HCT116 (cell line): ENCODE measurements around the gene PANK4. TPM values are rescaled to one million over a fixed set of nuclear protein-coding genes. Genes with fewer than 3 reads are reported as not detected.

ENCODE experiments used
- ATAC-seq: fragments of 200-7000 bp; cut with Tn5 transposase; 2 replicates; pipeline ENCODE4 v1.9.1; 2020; ENCODE audit warnings: mild to moderate bottlenecking, moderate library complexity
- BruUV-seq: library from RNA; stranded (reverse); fragments of 400-500 nt; replicated peaks from 2 replicates; lab custom pipeline; 2021; lab: Mats Ljungman, UMichigan
- CTCF ChIA-PET: fragments of 300-600 bp; sonication (Branson Sonifier 250); formaldehyde crosslinking; loops from one replicate; lab custom pipeline; 2021; ENCODE audit warnings: antibody characterized with exemption; lab: Charles Lee
- POLR2A ChIA-PET: fragments of 300-600, 350-600 bp; sonication (Branson Sonifier 250); formaldehyde crosslinking; loops from one replicate; lab custom pipeline; 2021; ENCODE audit warnings: antibody characterized with exemption; lab: Charles Lee
- RAD21 ChIA-PET, 2 experiments: fragments of 300-600 bp; sonication (Branson Sonifier 250); formaldehyde crosslinking; loops; one replicate each; lab custom pipeline; 2023; ENCODE audit warnings: low total read pairs in 2 of 2; ENCODE audit not compliant: uncharacterized antibody in 2 of 2, unreplicated experiment in 2 of 2, low non-redundant PET in 1 of 2; lab: Charles Lee
- DNase-seq: peaks from one replicate; pipeline ENCODE4 v3.0.0-alpha.2; 2010; ENCODE audit warnings: low read depth, low spot score
- H2AFZ ChIP-seq: fragments of 200-600 bp; shearing (Covaris generic), sonication (generic); 2 replicates; pipeline ENCODE4 v1.6.1; 2017; ENCODE audit warnings: low read depth, mixed run types, mixed read lengths, antibody characterized with exemption, low read length; ENCODE audit not compliant: poor library complexity, severe bottlenecking
- H3K27ac ChIP-seq: 2 replicates; pipeline ENCODE4 v1.5.1; 2012; ENCODE audit warnings: low read depth, low read length
- H3K27me3 ChIP-seq: fragments of 200-600 bp; sonication (generic); 2 replicates; pipeline ENCODE4 v1.6.1; 2016; ENCODE audit warnings: mixed run types, low read length, mixed read lengths; ENCODE audit not compliant: insufficient read depth
- H3K36me3 ChIP-seq, 2 experiments: fragments of 200-500 bp in 1 of 2; fragments of 200-600 bp in 1 of 2; sonication (Bioruptor generic) in 1 of 2; sonication (generic) in 1 of 2; 2 replicates each; pipeline versions ENCODE4 v1.5.1 to v1.6.1; 2014 to 2016; ENCODE audit warnings: low read length in 2 of 2, inconsistent platforms in 1 of 2, mixed read lengths in 1 of 2, mixed run types in 1 of 2; ENCODE audit not compliant: insufficient read depth in 2 of 2, control insufficient read depth in 1 of 2
- H3K4me1 ChIP-seq, 2 experiments: fragments of 200-600 bp in 1 of 2; sonication (generic) in 1 of 2; 2 replicates each; pipeline versions ENCODE4 v1.5.1 to v1.6.1; 2012 to 2017; ENCODE audit warnings: low read length in 2 of 2, inconsistent platforms in 1 of 2, mild to moderate bottlenecking in 1 of 2, mixed read lengths in 1 of 2, mixed run types in 1 of 2, moderate library complexity in 1 of 2; ENCODE audit not compliant: insufficient read depth in 2 of 2, control insufficient read depth in 1 of 2
- H3K4me2 ChIP-seq: fragments of 200-600 bp; sonication (generic); 2 replicates; pipeline ENCODE4 v1.6.1; 2017; ENCODE audit warnings: mixed run types, low read length, mixed read lengths
- H3K4me3 ChIP-seq, 2 experiments: fragments of 200-600 bp in 1 of 2; sonication (generic) in 1 of 2; replicated peaks in 1 of 2; 2 replicates each; pipeline ENCODE4 v1.5.1; 2011 to 2016; ENCODE audit warnings: low read length in 2 of 2, control low read depth in 1 of 2, low read depth in 1 of 2, mild to moderate bottlenecking in 1 of 2, mixed read lengths in 1 of 2, mixed run types in 1 of 2
- H3K79me2 ChIP-seq: fragments of 200-600 bp; sonication (generic); 2 replicates; pipeline ENCODE4 v1.6.1; 2017; ENCODE audit warnings: mild to moderate bottlenecking, mixed run types, low read length, moderate library complexity, mixed read lengths; ENCODE audit not compliant: insufficient read depth
- H3K9ac ChIP-seq: fragments of 200-600 bp; sonication (generic); 2 replicates; pipeline ENCODE4 v1.6.1; 2016; ENCODE audit warnings: low read length, mixed read lengths
- H3K9me2 ChIP-seq: fragments of 200-600 bp; sonication (generic), shearing (Covaris generic); 2 replicates; pipeline ENCODE4 v1.6.1; 2017; ENCODE audit warnings: mixed run types, mild to moderate bottlenecking, moderate library complexity; ENCODE audit not compliant: insufficient read depth
- H3K9me3 ChIP-seq, 2 experiments: fragments of 200-500 bp in 1 of 2; fragments of 200-600 bp in 1 of 2; sonication (Bioruptor generic) in 1 of 2; sonication (generic) in 1 of 2; 2 replicates each; pipeline ENCODE4 v1.6.1; 2014 to 2017; ENCODE audit warnings: low read length in 2 of 2, mixed read lengths in 2 of 2, inconsistent platforms in 1 of 2, low read depth in 1 of 2, mild to moderate bottlenecking in 1 of 2, mixed run types in 1 of 2, moderate library complexity in 1 of 2; ENCODE audit not compliant: control insufficient read depth in 1 of 2, insufficient read depth in 1 of 2
- H4K20me1 ChIP-seq: fragments of 200-600 bp; sonication (generic), shearing (Covaris generic); 2 replicates; pipeline ENCODE4 v1.6.1; 2017; ENCODE audit warnings: mixed run types, mild to moderate bottlenecking, moderate library complexity; ENCODE audit not compliant: insufficient read depth
- ATF3 ChIP-seq: IDR thresholded peaks from 2 replicates; pipeline ENCODE4 v1.6.1; 2012
- ELF1 ChIP-seq: IDR thresholded peaks from 2 replicates; pipeline ENCODE4 v1.6.1; 2012; ENCODE audit warnings: low read depth, borderline replicate concordance
- FOSL1 ChIP-seq: IDR thresholded peaks from 2 replicates; pipeline ENCODE4 v1.6.1; 2012; ENCODE audit warnings: low read depth
- RAD21 ChIP-seq: IDR thresholded peaks from 2 replicates; pipeline ENCODE4 v1.6.1; 2012; ENCODE audit warnings: low read depth, mild to moderate bottlenecking
- SIN3A ChIP-seq: IDR thresholded peaks from 2 replicates; pipeline ENCODE4 v1.6.1; 2012; ENCODE audit warnings: low read depth
- TCF7L2 ChIP-seq: IDR thresholded peaks from 2 replicates; pipeline ENCODE4 v1.7.0; 2011; ENCODE audit warnings: borderline replicate concordance, inconsistent platforms; ENCODE audit not compliant: insufficient read depth, insufficient read length; ENCODE audit errors: extremely low read depth
- ZBTB33 ChIP-seq: IDR thresholded peaks from 2 replicates; pipeline ENCODE4 v1.6.1; 2011; ENCODE audit warnings: mild to moderate bottlenecking, low read length, moderate library complexity; ENCODE audit not compliant: insufficient replicate concordance; ENCODE audit errors: extremely low read depth
- intact Hi-C: fragments of 100-400 bp; cut with micrococcal nuclease; formaldehyde crosslinking; loops from 2 replicates; pipeline ENCODE4 v1.10.0; 2022
- total RNA-seq: library from RNA; stranded (reverse); gene quantifications from one replicate; pipeline ENCODE4 v1.2.1, GENCODE V29; 2021; ENCODE audit not compliant: unreplicated experiment

Gene PANK4
- total RNA-seq, 1 experiment from 2014 or later = 38.5 TPM

- ChIA-PET CTCF (no interaction called here), POLR2A (no interaction called here), RAD21 (no interaction called here)
- no peak overlapping the region for H3K4me3 ChIP-seq
- H2AFZ ChIP-seq = no peak overlapping the region
- no peaks in the 10 kb centered on the region for H3K9me2 ChIP-seq
- no peak for TF ChIP-seq ELF1
- TF ChIP-seq FOSL1 = no peak
- TF ChIP-seq ATF3 = no peak
- TF ChIP-seq SIN3A = no peak
- no peak for TF ChIP-seq ZBTB33
- no peak for TF ChIP-seq RAD21
- TF ChIP-seq TCF7L2 = no peak
- TF ChIP-seq, all 23 proteins: peak for 0
- no peak for DNase-seq
- Histone ChIP-seq H3K9me3 (no peaks in the 10 kb centered on the region), H4K20me1 (no peaks in the 10 kb centered on the region), H3K36me3 (no peaks in the 10 kb centered on the region), H3K27me3 (no peaks in the 10 kb centered on the region), H3K4me1 (no peaks in the 10 kb centered on the region), H3K79me2 (no peaks in the 10 kb centered on the region), H3K4me2 (no peak overlapping the region), H3K9ac (no peak overlapping the region), H3K27ac (no peak overlapping the region)
- BruUV-seq = no TSS peak
- intact Hi-C loops = no loop called here
- no peak for ATAC-seq
These were observed 31.3 kb upstream of the PANK4 start for GRCh38 chr1:2557482-2558400.
